ENCODE results near the gene DLEC1. TPM values are rescaled to one million over a fixed set of nuclear protein-coding genes. Genes with fewer than 3 reads are reported as not detected.

Gene DLEC1
- total RNA-seq, 2 donors from 2014 or later = 0.52 to 0.56 TPM

DNA sequence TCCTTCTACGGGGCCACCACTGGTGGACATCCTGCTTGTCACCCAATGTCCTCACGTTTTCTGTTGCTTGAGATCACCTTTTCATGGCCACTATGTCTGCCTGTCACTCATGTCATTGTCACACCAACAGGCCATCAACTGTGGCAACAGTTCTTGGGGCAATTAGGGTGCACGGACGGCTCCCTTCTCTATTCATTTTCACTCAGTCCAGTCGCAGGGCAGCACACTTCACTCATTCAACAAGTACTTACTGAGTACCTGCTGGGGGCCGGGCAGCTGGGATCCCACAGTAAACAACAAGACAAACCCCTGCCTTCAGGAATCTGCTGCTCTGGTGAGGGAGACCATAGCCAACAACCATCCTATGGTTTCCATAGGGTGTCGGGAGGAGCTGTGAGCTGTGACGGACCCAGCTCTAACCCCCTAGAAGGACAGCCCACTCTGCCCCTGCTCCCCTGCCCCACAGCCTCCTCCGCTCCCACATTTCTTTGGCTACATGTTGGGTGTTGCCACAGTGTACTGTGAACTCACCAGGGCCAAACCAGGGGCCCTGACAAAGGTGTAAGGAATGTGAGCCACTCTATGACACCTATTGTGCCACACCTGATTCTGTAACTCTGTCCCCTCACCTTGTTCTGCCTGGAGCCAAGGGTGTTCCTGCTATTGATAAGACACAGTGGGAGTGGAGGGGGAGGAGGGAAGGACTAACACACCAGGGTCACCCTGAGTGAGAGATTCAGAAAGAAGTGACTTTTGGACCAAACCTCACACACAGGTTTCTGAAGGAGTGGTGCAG lies 46.5 kb upstream of the DLEC1 start:
- no peaks in the 10 kb centered on the region for H3K36me3 ChIP-seq
- no peaks in the 10 kb centered on the region for H3K9me3 ChIP-seq
- peak overlapping the region; percentile 31 for H3K4me3 ChIP-seq
- no peaks in the 10 kb centered on the region for H3K27me3 ChIP-seq
- peaks cover 13% of the 10 kb centered on the region for H3K4me1 ChIP-seq
- H3K27ac ChIP-seq = peak overlapping the region; percentile 85
- intact Hi-C loops (cut with DNase I) = no loop called here
- peak; percentile 84 for DNase-seq
- TF ChIP-seq, protein P1, sequence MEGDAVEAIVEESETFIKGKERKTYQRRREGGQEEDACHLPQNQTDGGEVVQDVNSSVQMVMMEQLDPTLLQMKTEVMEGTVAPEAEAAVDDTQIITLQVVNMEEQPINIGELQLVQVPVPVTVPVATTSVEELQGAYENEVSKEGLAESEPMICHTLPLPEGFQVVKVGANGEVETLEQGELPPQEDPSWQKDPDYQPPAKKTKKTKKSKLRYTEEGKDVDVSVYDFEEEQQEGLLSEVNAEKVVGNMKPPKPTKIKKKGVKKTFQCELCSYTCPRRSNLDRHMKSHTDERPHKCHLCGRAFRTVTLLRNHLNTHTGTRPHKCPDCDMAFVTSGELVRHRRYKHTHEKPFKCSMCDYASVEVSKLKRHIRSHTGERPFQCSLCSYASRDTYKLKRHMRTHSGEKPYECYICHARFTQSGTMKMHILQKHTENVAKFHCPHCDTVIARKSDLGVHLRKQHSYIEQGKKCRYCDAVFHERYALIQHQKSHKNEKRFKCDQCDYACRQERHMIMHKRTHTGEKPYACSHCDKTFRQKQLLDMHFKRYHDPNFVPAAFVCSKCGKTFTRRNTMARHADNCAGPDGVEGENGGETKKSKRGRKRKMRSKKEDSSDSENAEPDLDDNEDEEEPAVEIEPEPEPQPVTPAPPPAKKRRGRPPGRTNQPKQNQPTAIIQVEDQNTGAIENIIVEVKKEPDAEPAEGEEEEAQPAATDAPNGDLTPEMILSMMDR (IDR thresholded peaks at IDR 0.05) = no peak
- peak overlapping the region; percentile 82 to 98 for H3K9ac ChIP-seq (ENCODE audit: low read depth in 2 of 2, low read length in 2 of 2)

DNA sequence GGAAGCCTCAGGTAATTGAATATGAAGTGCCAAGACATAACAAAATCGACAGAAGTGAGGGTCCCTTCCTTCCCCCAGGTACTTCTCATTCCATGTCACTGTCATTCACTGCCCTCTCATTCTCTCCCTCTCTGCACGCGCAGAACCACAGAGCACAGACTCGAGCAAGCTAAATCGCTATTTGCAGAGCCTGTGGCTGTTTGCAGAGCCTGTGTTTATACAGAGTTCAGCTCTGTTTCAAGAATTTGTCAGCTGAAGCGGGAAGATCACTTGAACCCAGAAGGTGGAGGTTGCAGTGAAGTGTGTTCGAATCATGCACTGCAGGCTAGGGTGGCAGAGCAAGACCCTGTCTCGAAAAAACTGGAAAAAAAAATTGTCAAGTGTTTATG lies 45.9 kb upstream of the DLEC1 start:
- Histone ChIP-seq H3K4me1 (peaks cover 13% of the 10 kb centered on the region), H3K27ac (peak overlapping the region; percentile 85), H3K9ac (ENCODE audit: low read depth in 2 of 2, low read length in 2 of 2) (peak overlapping the region; percentile 28 to 98), H3K36me3 (no peaks in the 10 kb centered on the region), H3K27me3 (no peaks in the 10 kb centered on the region), H3K4me3 (no peak overlapping the region), H3K9me3 (no peaks in the 10 kb centered on the region)
- DNase-seq = no peak
- intact Hi-C loops (cut with DNase I) = no loop called here
- TF ChIP-seq, protein P1 (IDR thresholded peaks at IDR 0.05) = no peak

DNA sequence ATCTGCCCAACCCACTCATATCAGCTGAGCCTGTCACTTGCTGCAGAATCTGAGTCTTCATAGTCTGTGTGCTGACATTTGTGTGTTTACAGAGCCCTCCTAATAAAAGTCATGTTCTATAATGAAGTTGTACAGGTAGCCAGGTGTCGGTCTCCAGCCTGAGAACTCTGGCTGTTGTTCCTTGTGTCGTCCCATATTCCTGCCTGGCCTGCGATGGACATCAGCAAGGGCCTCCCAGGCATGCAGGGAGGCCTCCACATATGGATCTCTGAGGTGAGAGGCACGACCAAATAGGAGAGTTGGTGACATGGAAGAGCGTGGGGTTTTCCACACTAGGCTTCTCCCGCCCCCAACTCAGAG lies 45.6 kb upstream of the DLEC1 start:
- Histone ChIP-seq H3K27me3 (no peaks in the 10 kb centered on the region), H3K36me3 (no peaks in the 10 kb centered on the region), H3K4me1 (peaks cover 16% of the 10 kb centered on the region), H3K9me3 (no peaks in the 10 kb centered on the region), H3K27ac (peak overlapping the region; percentile 85), H3K4me3 (peak overlapping the region; percentile 42), H3K9ac (ENCODE audit: low read depth in 2 of 2, low read length in 2 of 2) (peak overlapping the region; percentile 77 to 98)
- intact Hi-C loops (cut with DNase I) = no loop called here
- TF ChIP-seq, protein P1 (IDR thresholded peaks at IDR 0.05) = no peak
- no peak for DNase-seq

DNA sequence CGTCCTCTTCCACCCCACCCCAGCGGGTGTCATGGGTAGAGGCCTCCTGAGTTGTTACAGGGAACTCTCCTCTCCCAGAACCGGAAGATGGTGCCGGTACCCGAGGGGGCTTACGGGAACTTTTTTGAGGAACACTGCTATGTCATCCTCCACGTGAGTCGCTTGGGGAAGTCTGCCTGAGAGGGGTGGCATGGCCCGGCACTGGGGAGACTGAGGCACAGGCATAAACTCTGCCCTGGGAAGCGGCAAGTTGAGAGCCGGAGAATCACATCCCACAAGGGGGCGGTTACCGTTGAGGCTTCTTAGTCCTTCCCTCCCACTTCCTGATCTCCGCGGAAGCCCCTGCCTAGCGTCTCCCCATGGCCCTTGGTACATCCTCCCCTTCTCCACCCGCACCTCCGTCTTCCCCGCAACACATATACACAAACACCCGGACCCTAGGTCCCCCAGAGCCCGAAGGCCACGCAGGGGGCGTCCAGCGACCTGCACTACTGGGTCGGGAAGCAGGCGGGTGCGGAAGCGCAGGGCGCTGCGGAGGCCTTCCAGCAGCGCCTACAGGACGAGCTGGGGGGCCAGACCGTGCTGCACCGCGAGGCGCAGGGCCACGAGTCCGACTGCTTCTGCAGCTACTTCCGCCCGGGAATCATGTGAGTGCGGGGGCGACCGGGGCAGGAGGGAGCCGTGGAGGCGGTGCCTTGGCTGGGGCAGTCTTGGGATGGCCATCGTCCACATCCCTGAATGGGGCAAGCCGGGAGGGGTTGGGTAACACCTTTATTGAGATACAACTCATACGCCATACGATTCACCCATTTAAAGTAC lies 45.0 kb upstream of the DLEC1 start:
- peaks cover 18% of the 10 kb centered on the region for H3K4me1 ChIP-seq
- TF ChIP-seq, protein P1 (IDR thresholded peaks at IDR 0.05) = no peak
- H3K27me3 ChIP-seq = no peaks in the 10 kb centered on the region
- peak overlapping the region; percentile 42 for H3K4me3 ChIP-seq
- intact Hi-C loops (cut with DNase I) = no loop called here
- H3K9ac ChIP-seq (ENCODE audit: low read depth in 2 of 2, low read length in 2 of 2) = peak overlapping the region; percentile 77 to 98
- H3K9me3 ChIP-seq = no peaks in the 10 kb centered on the region
- no peaks in the 10 kb centered on the region for H3K36me3 ChIP-seq
- peak overlapping the region; percentile 85 for H3K27ac ChIP-seq
- DNase-seq = peak; percentile 76

DNA sequence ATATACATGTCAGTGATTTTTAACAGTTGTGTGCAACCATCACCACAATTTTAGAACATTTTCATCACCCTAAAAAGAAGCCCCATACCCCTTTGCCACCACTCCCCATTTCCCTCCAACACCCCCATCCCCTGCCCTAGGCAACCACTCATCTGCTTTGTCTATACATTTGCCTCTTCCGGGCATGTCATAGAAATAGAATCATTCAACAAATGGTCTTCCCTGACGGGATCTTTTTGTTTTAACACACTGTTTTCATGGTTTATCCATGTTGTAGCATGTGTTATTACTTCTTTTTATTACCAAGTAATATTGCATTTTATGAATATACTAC lies 44.4 kb upstream of the DLEC1 start:
- H3K27me3 ChIP-seq = no peaks in the 10 kb centered on the region
- H3K9ac ChIP-seq (ENCODE audit: low read depth in 2 of 2, low read length in 2 of 2) = peak overlapping the region; percentile 77 to 98
- no peak for DNase-seq
- no peaks in the 10 kb centered on the region for H3K36me3 ChIP-seq
- TF ChIP-seq, protein P1 (IDR thresholded peaks at IDR 0.05) = no peak
- H3K27ac ChIP-seq = peak overlapping the region; percentile 85
- H3K9me3 ChIP-seq = no peaks in the 10 kb centered on the region
- intact Hi-C loops (cut with DNase I) = no loop called here
- peak overlapping the region; percentile 42 for H3K4me3 ChIP-seq
- H3K4me1 ChIP-seq = peaks cover 18% of the 10 kb centered on the region
